GM18858 (cell line): ENCODE results near the gene OTUD4.

Experiments used
- ATAC-seq: cut with Tn5 transposase; IDR thresholded peaks from one replicate; pipeline ENCODE4 v1.9.1; 2021; ENCODE audit not compliant: unreplicated experiment

Gene OTUD4

DNA sequence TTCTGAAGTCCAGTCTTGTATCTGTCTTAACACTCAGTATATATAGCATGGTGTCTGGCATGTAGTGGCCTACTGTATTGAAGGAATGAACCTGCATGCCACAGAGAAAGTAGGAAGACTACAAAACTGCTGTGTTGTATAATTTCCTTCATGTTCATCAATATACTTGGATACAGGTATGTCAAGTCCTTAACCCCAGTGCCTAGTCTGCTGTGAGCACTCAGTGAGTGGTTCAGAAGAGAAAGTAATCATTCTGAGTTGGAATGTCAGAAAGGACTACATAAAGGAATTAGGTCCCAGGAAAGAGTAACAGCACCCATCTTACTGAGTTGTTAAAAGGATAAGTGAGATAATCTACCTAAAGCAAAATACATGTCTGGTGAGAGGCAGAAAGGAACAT is 50.3 kb downstream of the OTUD4 start:
- no peak for ATAC-seq

DNA sequence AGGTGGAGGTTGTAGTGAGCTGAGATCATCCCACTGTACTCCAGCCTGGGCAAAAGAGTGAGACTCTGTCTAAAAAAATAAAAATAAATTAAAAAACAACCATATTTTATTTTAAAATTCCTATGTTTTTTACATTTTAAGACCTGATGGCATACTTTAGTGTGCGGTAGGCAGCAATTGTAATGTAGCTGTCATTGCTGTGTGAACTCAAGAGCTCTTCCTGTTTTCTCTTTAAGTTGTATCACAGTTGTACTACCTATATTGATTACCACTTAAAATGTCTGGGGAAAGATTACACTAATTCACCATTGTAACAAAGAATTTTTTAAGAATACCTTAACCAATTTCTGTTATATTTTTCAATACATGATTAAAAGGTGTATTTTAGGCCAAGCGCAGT is 55.0 kb downstream of the OTUD4 start:
- no peak for ATAC-seq

DNA sequence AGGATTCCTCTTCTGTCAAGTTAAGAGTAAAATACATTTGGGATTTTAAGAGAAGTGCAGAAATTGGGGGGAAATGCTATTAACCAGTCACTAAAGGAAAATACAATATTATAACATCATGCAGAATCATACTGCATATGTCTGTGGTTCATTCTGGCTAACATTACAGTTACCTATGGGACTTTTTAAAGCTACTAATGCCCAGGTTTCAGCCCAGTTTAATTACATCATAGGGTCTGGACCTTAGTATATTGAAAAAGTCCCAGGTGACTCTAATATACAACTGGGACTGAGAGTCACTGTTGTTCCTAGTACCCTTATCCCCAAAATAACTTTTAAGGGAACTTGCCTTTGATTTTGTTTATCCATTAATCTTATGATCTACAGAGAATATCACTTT is 72.3 kb downstream of the OTUD4 start:
- ATAC-seq: no peak

DNA sequence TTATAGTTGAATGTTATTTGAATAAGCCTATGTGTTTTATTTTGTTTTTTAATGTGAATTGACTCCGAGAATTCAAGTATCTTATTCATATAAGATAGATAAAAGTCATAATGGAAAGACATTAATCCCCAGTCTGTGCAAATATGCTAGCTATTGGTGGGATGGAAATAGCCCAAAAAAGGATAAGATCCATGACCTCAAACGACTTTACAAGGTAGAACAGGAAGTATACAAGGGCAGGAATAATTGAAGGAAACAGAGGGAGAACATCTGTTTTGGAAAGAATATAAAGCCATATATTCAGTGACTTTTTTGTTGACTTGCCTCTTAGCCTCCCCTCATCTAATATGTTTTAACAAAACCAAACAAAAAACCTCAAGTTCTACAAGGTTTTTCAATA is 73.3 kb downstream of the OTUD4 start:
- no peak for ATAC-seq

DNA sequence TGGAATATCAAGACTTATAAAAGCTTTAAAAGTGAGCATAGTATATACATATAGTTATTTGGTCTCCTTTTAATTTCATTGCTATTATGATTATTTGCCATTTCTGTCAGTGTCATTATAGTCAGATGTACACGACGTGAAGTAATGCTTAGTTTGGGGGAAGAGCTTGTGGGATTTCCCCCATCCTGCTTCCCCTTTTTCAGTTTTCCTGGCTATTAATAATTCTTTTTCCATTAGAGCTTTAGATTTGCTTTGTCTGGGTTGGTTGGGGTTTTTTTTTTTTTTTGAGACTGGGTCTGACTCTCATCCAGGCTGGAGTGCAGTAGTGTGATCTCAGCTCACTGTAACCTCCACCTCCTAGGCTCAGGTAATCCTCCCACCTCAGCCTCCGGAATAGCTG is 76.9 kb downstream of the OTUD4 start:
- no peak for ATAC-seq

DNA sequence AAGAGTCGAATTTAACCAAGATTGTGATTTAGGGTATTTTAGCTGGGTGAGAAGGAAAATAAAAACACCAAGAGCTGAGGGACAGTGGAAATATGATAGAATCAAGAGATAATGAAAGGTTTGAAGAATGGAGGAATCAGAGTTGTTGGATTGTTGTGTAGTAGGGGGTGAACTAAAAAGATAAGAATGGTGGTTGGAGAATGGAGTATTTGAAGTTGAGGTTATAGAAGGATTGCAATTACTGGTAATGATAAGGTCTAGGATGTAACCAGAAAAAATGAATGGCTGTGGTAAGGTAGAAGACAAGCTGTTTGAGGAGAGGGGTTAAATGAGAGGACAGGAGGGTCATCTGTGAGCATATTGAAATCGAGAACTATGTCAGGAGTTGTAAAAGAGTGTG is 77.8 kb downstream of the OTUD4 start:
- no peak for ATAC-seq

DNA sequence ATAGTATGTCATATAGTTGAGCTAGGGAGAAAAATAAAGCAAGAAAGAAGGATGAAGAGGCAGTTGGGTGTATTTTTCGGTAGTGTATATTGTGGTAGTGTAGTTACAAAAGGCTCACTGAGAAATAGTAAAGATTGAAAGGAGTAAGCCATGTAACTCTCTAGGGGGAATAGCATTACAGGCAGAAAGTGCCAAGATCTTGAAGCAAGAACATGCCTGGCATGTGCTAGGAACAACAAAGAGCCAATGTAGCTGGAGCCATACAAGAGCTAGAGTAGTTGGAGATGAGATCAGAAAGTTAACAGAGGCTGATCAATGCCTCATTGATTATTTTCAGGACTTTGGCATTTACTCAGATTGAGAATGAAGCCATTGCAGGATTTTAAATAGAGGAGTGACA is 79.3 kb downstream of the OTUD4 start:
- no peak for ATAC-seq

DNA sequence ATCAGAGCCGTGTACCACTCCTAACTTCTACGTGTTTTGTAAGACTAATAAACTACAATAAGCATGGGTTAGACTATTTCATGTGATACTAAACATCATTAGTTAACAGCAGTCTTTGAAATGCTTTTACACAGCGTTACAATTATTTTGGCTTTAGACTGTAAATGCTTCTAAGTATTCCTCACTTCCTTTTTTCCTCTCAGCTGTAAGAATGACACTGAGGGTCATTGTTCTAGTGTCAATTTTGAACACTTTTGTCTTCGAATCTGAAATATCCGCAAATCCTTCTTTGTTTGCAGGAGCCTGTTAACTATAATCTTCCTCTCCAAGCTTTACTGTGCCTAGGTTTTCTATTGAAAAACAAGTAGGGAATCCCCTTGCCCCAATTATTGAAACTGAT is 80.7 kb downstream of the OTUD4 start:
- no peak for ATAC-seq

DNA sequence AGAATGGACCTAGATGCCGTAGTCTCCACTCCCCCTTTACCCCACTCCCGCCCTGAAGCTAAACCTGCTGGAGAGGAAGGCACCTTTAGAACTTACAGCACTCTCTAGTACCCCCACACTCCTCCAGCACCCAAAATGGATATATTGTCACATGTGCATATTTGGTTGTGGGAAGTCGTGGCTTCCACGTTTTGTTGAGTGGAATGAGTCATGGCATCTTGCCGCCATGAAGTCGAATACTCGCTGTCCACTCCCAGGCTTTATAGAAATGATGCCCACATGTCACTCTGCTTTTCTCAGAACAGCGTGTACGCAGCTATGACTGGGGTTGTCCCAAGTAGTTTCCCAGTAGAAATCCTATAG is 81.7 kb downstream of the OTUD4 start:
- peak; percentile 5 for ATAC-seq

DNA sequence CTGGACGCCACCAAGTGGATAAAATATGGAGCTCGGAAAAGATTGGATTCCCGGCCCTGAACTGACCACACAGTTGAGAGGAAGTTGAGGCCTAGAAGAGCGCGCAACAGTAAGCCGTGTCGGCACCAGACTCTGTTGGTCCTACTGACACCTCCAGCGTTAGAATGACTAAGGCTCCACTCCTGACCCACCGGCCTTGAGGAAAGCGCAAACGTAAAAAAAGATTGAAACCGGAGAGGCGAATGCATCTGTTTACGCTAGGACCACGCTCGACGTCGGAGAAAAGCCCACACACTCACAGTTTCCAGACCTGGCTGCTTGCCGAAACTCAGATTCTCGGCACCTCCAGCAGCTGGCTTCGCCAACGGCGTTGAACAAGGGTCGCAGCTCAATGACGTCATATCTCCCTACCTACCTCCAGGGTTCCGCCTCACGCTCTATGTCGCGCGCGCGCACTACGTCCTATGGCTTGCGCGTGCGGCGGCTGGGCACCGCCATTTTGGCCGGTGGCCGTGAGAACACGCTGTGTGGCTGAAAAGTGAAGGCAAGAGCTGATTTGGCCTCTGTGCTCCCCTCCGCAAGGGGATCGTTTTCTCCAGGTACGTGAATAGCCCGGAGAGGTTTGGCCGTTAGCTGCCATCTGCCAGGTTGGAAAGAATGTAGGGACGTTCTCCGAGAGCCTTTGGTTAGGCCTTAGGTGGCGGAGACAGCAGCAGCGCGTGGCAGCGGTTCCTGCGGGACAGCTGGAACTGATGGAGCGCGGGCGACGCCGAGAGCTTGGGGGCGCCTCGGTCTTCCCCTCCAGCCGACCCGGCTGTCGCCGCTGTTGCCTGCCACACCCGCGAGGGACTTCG is 82.3 kb downstream of the OTUD4 start, which contains the start of the genes ABCE1 and ANAPC10:
Gene ABCE1 (plus strand): TSS at position 491 of the 854 bp plus-strand sequence. CDS start 6,102 bp downstream, outside the sequence.
Gene ANAPC10 (minus strand): TSS at position 376 of the 854 bp plus-strand sequence. CDS start 2,097 bp downstream, outside the sequence.
- ATAC-seq: peak; percentile 61

DNA sequence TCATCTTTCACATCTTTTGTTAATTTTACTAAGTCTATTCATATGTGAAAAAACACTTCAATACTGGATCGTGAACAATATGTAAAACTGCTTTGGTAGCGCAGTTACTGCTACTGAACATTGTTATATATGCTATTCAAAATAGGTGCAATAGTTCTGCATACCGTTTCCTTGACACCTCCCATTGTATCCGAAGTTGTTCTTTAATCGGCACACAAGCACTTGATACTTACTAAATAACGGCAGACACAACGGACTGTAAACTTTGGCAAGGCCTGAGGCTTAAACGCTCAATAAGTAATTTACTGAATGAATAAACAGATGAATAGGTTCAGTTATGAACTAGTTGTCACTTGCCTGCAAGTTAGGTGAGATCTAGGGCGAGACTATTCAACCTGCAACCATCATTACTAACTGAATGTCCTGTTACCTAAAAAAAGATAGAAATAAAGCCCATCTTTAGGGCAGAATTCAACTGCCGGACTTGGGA is 83.0 kb downstream of the OTUD4 start:
- no peak for ATAC-seq

DNA sequence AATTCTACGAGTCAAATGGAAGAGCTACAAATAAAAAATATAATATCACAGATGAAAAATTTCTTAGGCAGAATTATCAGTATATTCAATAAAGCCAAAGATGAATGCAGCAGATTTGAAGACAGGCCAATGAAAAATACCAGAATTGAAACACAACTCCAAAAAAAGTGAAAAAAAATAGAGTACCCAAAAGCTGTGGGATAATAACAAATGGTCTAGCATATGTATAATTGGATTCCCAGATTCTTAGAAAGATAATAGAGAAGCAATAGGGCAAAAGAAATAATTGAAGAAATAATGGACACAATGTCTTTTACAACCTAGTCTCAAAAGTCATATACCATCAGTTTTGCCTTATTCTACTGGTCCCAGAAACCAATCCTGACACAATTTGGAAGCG is 86.8 kb downstream of the OTUD4 start:
- ATAC-seq: no peak

DNA sequence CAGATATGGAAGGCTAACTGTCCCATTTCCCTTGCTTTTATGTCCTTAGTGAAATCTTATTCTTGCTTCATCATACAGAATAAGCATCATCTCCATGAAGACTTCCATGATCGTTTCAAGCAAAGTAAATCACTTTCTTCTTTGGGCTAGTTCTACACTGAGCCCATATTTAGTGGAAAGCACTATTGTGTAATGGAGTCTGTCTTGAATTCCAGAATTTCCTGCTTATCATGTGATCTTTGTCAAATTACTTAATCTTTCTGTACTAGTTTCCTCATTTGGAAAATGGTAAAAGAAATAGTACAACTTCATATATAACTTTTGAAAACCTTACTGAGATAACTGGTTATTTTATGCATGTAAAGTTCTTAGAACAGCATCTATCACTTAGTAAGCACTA is 90.0 kb downstream of the OTUD4 start:
- no peak for ATAC-seq

DNA sequence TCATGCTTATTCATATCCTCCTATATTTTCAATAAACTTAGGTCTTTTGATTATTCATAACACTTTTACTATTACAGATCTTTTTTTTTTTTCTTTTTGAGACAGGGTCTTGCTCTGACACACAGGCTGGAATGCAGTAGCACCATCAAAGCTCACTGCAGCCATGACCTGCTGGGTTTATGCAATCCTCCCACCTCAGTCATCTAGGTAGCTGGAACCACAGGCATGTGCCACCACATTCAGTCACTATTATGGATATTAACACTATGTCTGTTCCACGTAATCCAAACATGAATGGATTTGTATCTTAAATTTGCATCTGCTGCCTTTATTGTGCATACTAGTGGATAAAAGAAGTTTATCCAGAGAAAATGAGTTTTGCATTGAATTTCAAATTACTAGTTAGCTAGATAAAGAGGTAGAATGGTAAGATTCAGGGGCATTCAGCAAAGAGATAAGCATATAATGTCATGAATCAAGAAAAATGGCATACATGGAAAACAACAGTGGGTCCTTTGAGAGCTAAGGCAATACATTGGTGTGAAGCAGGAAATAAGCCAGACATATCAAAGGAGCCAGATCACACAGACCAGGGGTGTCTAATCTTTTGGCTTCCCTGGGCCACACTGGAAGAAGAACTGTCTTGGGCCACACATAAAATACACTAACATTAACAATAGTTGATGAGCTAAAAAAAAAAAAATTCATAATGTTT is 96.3 kb downstream of the OTUD4 start:
- ATAC-seq: no peak
